Measurements from ENCODE around the gene PIEZO1.
A peak's percentile ranks its signal among the peaks of the same experiment; 100 is the strongest.

The PIEZO1 gene

GRCh38 chr16:88706965-88707826, 77.8 kb downstream of the PIEZO1 start:
- Mint-ChIP-seq H3K4me3 (peak overlapping the region; percentile 86), H3K27ac (peak overlapping the region; percentile 89), H3K4me1 (peaks cover 34% of the 10 kb centered on the region), H3K36me3 (no peaks in the 10 kb centered on the region), H3K9me3 (no peaks in the 10 kb centered on the region), H3K27me3 (no peaks in the 10 kb centered on the region)
- no peak for ATAC-seq (ENCODE audit: low read depth)
- DNase-seq (ENCODE audit: low spot score in 2 of 2): no peak

- ATAC-seq (ENCODE audit: low read depth) (peak; percentile 82), DNase-seq (ENCODE audit: low spot score in 2 of 2) (peak; percentile 88 to 95)
- Mint-ChIP-seq H3K9me3 (no peaks in the 10 kb centered on the region), H3K4me3 (peak within 1 kb of the TSS; percentile 86), H3K36me3 (no peaks in the 10 kb centered on the region), H3K27ac (peak within 1 kb of the TSS; percentile 89), H3K27me3 (no peaks in the 10 kb centered on the region), H3K4me1 (peaks cover 41% of the 10 kb centered on the region)
Observed at GRCh38 chr16:88706229-88706964, 78.6 kb downstream of the PIEZO1 start, which contains the start of the genes CTU2 and RNF166. Gene CTU2, plus strand, starts transcription at chr16:88706503. Its CDS starts 28 bp downstream, at chr16:88706531. Gene RNF166, minus strand, starts transcription at chr16:88706408. Its CDS starts 83 bp downstream, at chr16:88706325.

- peaks cover 46% of the 10 kb centered on the region for H3K4me1 Mint-ChIP-seq
- H3K27ac Mint-ChIP-seq: peak overlapping the region; percentile 89
- H3K36me3 Mint-ChIP-seq: no peaks in the 10 kb centered on the region
- DNase-seq (ENCODE audit: low spot score in 2 of 2) (no peak), ATAC-seq (ENCODE audit: low read depth) (peak; percentile 14)
- peak overlapping the region; percentile 86 for H3K4me3 Mint-ChIP-seq
- H3K27me3 Mint-ChIP-seq: no peaks in the 10 kb centered on the region
- no peaks in the 10 kb centered on the region for H3K9me3 Mint-ChIP-seq
Observed at GRCh38 chr16:88705801-88706228, 79.2 kb downstream of the PIEZO1 start.

GRCh38 chr16:88705076-88705684, 79.8 kb downstream of the PIEZO1 start:
- peaks cover 45% of the 10 kb centered on the region for H3K4me1 Mint-ChIP-seq
- no peak for ATAC-seq (ENCODE audit: low read depth)
- peak overlapping the region; percentile 79 for H3K4me3 Mint-ChIP-seq
- H3K9me3 Mint-ChIP-seq: no peaks in the 10 kb centered on the region
- DNase-seq (ENCODE audit: low spot score in 2 of 2): peak in 1 of 2 donors; percentile 32
- no peaks in the 10 kb centered on the region for H3K27me3 Mint-ChIP-seq
- H3K27ac Mint-ChIP-seq: peak overlapping the region; percentile 89
- no peaks in the 10 kb centered on the region for H3K36me3 Mint-ChIP-seq

- H3K4me1 Mint-ChIP-seq: peaks cover 52% of the 10 kb centered on the region
- DNase-seq (ENCODE audit: low spot score in 2 of 2): peak in 1 of 2 donors; percentile 39
Observed at GRCh38 chr16:88703486-88704309, 81.3 kb downstream of the PIEZO1 start.

DNA sequence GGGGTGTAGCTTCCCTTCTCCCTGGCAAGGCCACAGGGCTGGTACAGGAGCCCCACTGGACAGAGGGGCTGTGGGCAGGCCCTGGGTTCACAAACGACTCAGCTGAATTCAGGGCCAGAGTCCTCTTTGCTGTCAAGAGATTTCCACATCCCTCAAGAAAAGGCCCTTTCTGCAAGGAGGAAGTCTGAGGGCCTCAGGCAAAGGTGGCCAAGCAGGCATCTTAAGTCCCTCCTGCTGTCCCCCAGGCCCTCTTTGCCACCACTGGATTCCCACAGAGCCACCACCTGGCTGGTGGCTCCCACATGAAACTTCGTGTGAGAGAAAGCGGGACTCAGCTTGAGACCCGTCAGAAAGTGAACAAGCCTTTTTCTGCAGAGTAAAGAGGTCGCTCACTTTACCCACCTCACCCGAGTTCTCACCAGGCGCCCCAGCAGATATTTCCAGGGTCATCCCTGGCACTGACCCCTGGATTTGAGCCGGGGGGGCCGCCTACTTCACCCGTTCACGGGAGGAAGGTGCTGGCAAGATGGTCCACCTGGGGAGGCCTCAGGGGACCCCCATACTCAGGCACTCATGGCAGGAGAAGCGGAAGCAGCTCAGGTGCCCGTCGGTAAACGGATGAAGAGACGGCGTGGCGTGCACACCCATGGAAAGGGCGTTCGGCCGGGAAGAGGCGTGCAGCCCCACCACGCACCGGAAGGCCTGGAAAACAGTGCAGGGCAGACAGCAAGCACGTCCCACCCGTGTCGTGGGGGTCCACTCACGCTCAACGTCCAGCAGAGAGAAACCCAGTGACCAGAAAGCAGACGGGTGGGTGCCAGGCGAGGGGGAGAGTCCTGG, 82.4 kb downstream of the PIEZO1 start:
- peak overlapping the region; percentile 62 for H3K27ac Mint-ChIP-seq
- H3K27me3 Mint-ChIP-seq: no peaks in the 10 kb centered on the region
- DNase-seq (ENCODE audit: low spot score in 2 of 2): no peak
- ATAC-seq (ENCODE audit: low read depth): no peak
- no peaks in the 10 kb centered on the region for H3K9me3 Mint-ChIP-seq
- peaks cover 55% of the 10 kb centered on the region for H3K4me1 Mint-ChIP-seq
- H3K36me3 Mint-ChIP-seq: peaks cover 1% of the 10 kb centered on the region
- H3K4me3 Mint-ChIP-seq: peak overlapping the region; percentile 79

More at GRCh38 chr16:88703486-88704309, 81.3 kb downstream of the PIEZO1 start:
- no peak for ATAC-seq (ENCODE audit: low read depth)
- H3K9me3 Mint-ChIP-seq: no peaks in the 10 kb centered on the region
- no peaks in the 10 kb centered on the region for H3K36me3 Mint-ChIP-seq
- peak overlapping the region; percentile 79 for H3K4me3 Mint-ChIP-seq
- no peaks in the 10 kb centered on the region for H3K27me3 Mint-ChIP-seq
- peak overlapping the region; percentile 62 for H3K27ac Mint-ChIP-seq

DNA sequence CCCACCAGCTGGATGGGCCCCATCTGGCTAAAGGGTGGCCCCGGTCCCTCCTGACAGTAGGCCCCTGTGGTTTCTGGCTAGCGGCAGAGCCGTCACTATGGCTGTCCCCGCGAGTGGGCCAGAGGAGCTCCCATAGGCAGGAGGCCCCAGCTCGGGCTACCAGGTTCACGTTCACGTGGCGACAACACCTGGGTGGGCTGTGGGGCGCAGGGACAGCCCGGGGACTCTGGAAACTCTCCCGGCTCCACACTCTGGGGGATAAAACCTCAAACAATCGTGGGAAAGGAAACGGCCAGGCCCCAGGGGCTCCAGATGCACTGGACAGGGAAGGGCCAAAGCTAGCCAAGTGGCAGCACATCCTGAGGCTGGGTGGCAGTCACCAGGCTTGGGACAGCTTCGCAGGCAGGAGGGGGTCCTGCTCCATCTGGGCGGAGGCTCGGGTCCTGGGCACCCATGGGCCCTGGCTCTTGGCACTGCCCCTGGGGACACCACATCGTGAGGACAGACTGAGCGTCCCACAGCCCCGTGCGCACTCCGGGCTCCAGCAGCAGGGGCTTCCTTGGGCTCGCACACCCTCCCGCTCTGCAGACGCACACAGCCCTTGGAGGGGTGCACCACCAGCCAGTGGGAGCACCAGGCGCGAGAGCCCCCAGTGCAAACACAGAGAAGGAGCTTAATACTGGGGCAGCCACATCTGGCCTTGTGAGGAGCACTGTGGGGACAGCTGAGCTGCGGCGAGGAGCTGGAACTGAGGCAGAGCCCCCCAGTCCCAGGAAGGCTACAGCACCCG, 83.2 kb downstream of the PIEZO1 start:
- Mint-ChIP-seq H3K4me3 (peak overlapping the region; percentile 79), H3K27me3 (no peaks in the 10 kb centered on the region), H3K36me3 (peaks cover 1% of the 10 kb centered on the region), H3K9me3 (no peaks in the 10 kb centered on the region), H3K4me1 (peaks cover 47% of the 10 kb centered on the region), H3K27ac (peak overlapping the region; percentile 62)
- DNase-seq (ENCODE audit: low spot score in 2 of 2) (no peak), ATAC-seq (ENCODE audit: low read depth) (no peak)

- H3K4me1 Mint-ChIP-seq: peaks cover 47% of the 10 kb centered on the region
Observed at GRCh38 chr16:88700636-88701482, 84.2 kb downstream of the PIEZO1 start.

GRCh38 chr16:88700322-88700635, 84.7 kb downstream of the PIEZO1 start:
- peak in 1 of 2 donors; percentile 26 for DNase-seq (ENCODE audit: low spot score in 2 of 2)
- Mint-ChIP-seq H3K36me3 (peaks cover 1% of the 10 kb centered on the region), H3K4me1 (peaks cover 44% of the 10 kb centered on the region), H3K27ac (peak overlapping the region; percentile 62), H3K27me3 (no peaks in the 10 kb centered on the region), H3K9me3 (no peaks in the 10 kb centered on the region), H3K4me3 (peak overlapping the region; percentile 79)
- ATAC-seq (ENCODE audit: low read depth): no peak

More at GRCh38 chr16:88700636-88701482, 84.2 kb downstream of the PIEZO1 start:
- H3K27me3 Mint-ChIP-seq: no peaks in the 10 kb centered on the region
- H3K9me3 Mint-ChIP-seq: no peaks in the 10 kb centered on the region
- peaks cover 1% of the 10 kb centered on the region for H3K36me3 Mint-ChIP-seq
- H3K27ac Mint-ChIP-seq: peak overlapping the region; percentile 62
- DNase-seq (ENCODE audit: low spot score in 2 of 2) (peak; percentile 71 to 83), ATAC-seq (ENCODE audit: low read depth) (peak; percentile 79)
- peak overlapping the region; percentile 79 for H3K4me3 Mint-ChIP-seq

DNA sequence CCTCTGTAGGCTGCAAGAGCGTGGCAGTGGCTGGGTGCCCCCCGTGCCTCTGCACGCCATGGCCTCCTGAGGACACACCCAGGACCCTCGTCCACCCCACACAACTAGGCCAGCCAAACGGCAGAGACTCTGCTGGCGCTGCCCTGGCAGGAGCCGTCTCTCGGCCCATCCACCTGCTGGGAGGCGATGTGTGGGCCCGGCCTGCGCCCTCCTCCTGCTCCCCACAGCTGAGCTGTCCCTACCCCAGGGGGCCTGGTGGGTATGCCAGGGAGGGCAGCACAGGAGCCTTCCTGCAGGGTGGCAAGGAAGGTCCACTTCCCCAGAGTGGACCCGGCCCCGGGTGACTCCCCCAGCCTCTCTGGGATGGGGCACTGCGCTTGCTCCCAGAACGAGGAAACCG, 85.8 kb downstream of the PIEZO1 start:
- H3K27ac Mint-ChIP-seq: peak overlapping the region; percentile 82
- no peak for ATAC-seq (ENCODE audit: low read depth)
- H3K9me3 Mint-ChIP-seq: no peaks in the 10 kb centered on the region
- peaks cover 1% of the 10 kb centered on the region for H3K36me3 Mint-ChIP-seq
- peaks cover 39% of the 10 kb centered on the region for H3K4me1 Mint-ChIP-seq
- H3K4me3 Mint-ChIP-seq: no peak overlapping the region
- no peaks in the 10 kb centered on the region for H3K27me3 Mint-ChIP-seq
- no peak for DNase-seq (ENCODE audit: low spot score in 2 of 2)

DNA sequence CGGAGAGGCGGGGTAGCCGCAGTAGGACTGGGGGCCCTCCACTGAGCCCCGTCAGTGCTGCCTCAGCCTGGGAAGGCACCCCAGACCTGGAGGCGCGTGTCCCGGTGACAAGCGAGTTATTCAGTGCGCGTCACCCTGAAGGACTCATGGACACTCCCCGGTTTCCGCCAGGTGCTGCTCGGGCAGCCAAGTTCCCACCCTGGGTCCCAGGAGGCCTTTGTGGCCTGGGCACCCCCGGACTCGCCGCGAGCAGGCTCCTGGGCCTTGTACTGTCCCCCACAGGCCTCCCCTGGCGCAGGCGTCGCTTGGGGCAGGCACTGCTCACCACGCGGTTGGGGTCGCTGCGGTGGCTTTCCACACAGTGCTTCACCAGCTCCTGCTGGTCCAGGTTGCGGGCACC, 86.4 kb downstream of the PIEZO1 start:
- Mint-ChIP-seq H3K27me3 (no peaks in the 10 kb centered on the region), H3K9me3 (no peaks in the 10 kb centered on the region), H3K4me1 (peaks cover 35% of the 10 kb centered on the region), H3K4me3 (peak overlapping the region; percentile 51), H3K36me3 (peaks cover 1% of the 10 kb centered on the region), H3K27ac (peak overlapping the region; percentile 82)
- DNase-seq (ENCODE audit: low spot score in 2 of 2) (peak in 1 of 2 donors; percentile 39), ATAC-seq (ENCODE audit: low read depth) (peak; percentile 33)

Data from memory B cell (primary cell).